ENCODE results near the gene CBX7.

- TF ChIP-seq POLR2AphosphoS5 (IDR thresholded peaks at IDR 0.05) (no peak), CTCF (IDR thresholded peaks at IDR 0.05) (no peak), POLR2A (IDR thresholded peaks at IDR 0.05) (no peak)
Observed at GRCh38 chr22:39106326-39106725, 46.2 kb downstream of the CBX7 start.

All from suprapubic skin (tissue), 4 donors.